K562 (cell line): ENCODE data around the gene MED16. TPM values are rescaled to one million over a fixed set of nuclear protein-coding genes. Genes with fewer than 3 reads are reported as not detected.

Experiments
- ATAC-seq: fragments of 200-7000 bp; cut with Tn5 transposase; 3 replicates; pipeline ENCODE4 v1.9.1; 2020; ENCODE audit warnings: moderate library complexity
- BruUV-seq: library from RNA; stranded (reverse); fragments of 400-500 nt; replicated peaks from 2 replicates; lab custom pipeline; 2021; lab: Mats Ljungman, UMichigan
- CTCF ChIA-PET: fragments of 300-600 bp; formaldehyde crosslinking; extraction: SDS; loops from one replicate; lab custom pipeline; 2021; ENCODE audit warnings: low intra/inter-chr PET ratio; lab: Yijun Ruan, JAX
- POLR2A ChIA-PET: fragments of 300-600, 350-650 bp; sonication (Branson Sonifier 250); formaldehyde crosslinking; extraction: SDS; loops from one replicate; lab custom pipeline; 2021; ENCODE audit warnings: antibody characterized with exemption, inconsistent platforms; lab: Yijun Ruan, JAX
- DNase-seq, 4 experiments: peaks; one replicate each; pipeline versions ENCODE4 v3.0.0 to v3.0.0-alpha.2; 2011 to 2018; ENCODE audit warnings: low spot score in 3 of 4, mixed read lengths in 3 of 4; ENCODE audit errors: extremely low read depth in 1 of 4
- FAIRE-seq: peaks from 2 replicates; lab custom pipeline; 2011; peaks lifted over from hg19 to GRCh38; lab: Jason Lieb, UNC
- H2AFZ ChIP-seq: 2 replicates; pipeline ENCODE4 v1.6.0; 2011; ENCODE audit warnings: low read depth, low read length, control low read depth, inconsistent platforms
- H3K27ac ChIP-seq: fragments of 200-600 bp; 3 replicates; pipeline ENCODE4 v1.8.0; 2011; ENCODE audit warnings: low read depth, mild to moderate bottlenecking, control low read depth, inconsistent platforms, low read length, moderate library complexity, mixed read lengths; ENCODE audit errors: extremely low read depth
- H3K27me3 ChIP-seq, 2 experiments: fragments of 300-600 bp in 1 of 2; 2 replicates in 1 of 2; 3 replicates in 1 of 2; pipeline versions ENCODE4 v1.6.0 to v1.8.0; 2011; ENCODE audit warnings: inconsistent platforms in 2 of 2, low read length in 2 of 2, mild to moderate bottlenecking in 1 of 2, mixed read lengths in 1 of 2, moderate library complexity in 1 of 2; ENCODE audit not compliant: control insufficient read depth in 2 of 2, insufficient read depth in 2 of 2
- H3K36me3 ChIP-seq: fragments of 300-600 bp; 3 replicates; pipeline ENCODE4 v1.8.0; 2011; ENCODE audit warnings: mild to moderate bottlenecking, low read length, inconsistent platforms; ENCODE audit not compliant: control insufficient read depth, insufficient read depth
- H3K4me1 ChIP-seq, 2 experiments: fragments of 200-600 bp in 1 of 2; replicated peaks in 1 of 2; 2 replicates in 1 of 2; 3 replicates in 1 of 2; pipeline versions ENCODE4 v1.5.1 to v1.8.0; 2011; ENCODE audit warnings: inconsistent platforms in 2 of 2, low read length in 2 of 2, mild to moderate bottlenecking in 1 of 2, mixed read lengths in 1 of 2, moderate library complexity in 1 of 2; ENCODE audit not compliant: control insufficient read depth in 2 of 2, insufficient read depth in 2 of 2
- H3K4me2 ChIP-seq: 2 replicates; pipeline ENCODE4 v1.6.1; 2011; ENCODE audit warnings: low read length, control low read depth, inconsistent platforms, mixed read lengths; ENCODE audit not compliant: insufficient read depth
- H3K4me3 ChIP-seq: fragments of 200-600 bp; sonication (generic), shearing (Covaris generic); 2 replicates; pipeline ENCODE4 v1.5.1; 2016; ENCODE audit warnings: control low read depth, inconsistent platforms
- H3K79me2 ChIP-seq: fragments of 200-600 bp; 3 replicates; pipeline ENCODE4 v1.8.0; 2011; ENCODE audit warnings: low read length, inconsistent platforms; ENCODE audit not compliant: control insufficient read depth, insufficient read depth
- H3K9ac ChIP-seq, 2 experiments: 2 replicates each; pipeline versions ENCODE4 v1.6.0 to v1.6.1; 2011; ENCODE audit warnings: low read depth in 2 of 2, low read length in 2 of 2, control low read depth in 1 of 2, inconsistent platforms in 1 of 2, mild to moderate bottlenecking in 1 of 2, mixed read lengths in 1 of 2; ENCODE audit not compliant: insufficient read depth in 1 of 2
- H3K9me1 ChIP-seq: one replicate; pipeline ENCODE4 v1.6.0; 2011; ENCODE audit warnings: inconsistent platforms, mild to moderate bottlenecking, low read length, moderate library complexity; ENCODE audit not compliant: control insufficient read depth, insufficient read depth
- H3K9me3 ChIP-seq: replicated peaks from 2 replicates; pipeline ENCODE4 v1.5.1; 2011; ENCODE audit warnings: low read depth, low read length, inconsistent platforms; ENCODE audit not compliant: control insufficient read depth, insufficient read depth
- H4K20me1 ChIP-seq: replicated peaks from 2 replicates; pipeline ENCODE4 v1.6.1; 2011; ENCODE audit warnings: low read length, inconsistent platforms, mixed read lengths; ENCODE audit not compliant: control insufficient read depth, insufficient read depth
- E2F3 ChIP-seq: fragments of 250-450 bp; sonication (Bioruptor Pico); IDR thresholded peaks from 2 replicates; pipeline ENCODE4 v1.4.0; 2020; ENCODE audit warnings: mild to moderate bottlenecking
- ESRRB ChIP-seq: fragments of 250-450 bp; sonication (Bioruptor Pico); IDR thresholded peaks from 2 replicates; pipeline ENCODE4 v1.5.0; 2020; ENCODE audit warnings: mild to moderate bottlenecking, moderate library complexity, borderline replicate concordance
- FOXO4 ChIP-seq: fragments of 450-650 bp; formaldehyde crosslinking; IDR thresholded peaks from 2 replicates; pipeline ENCODE4 v1.4.0; 2020; ENCODE audit warnings: mild to moderate bottlenecking, moderate library complexity
- HIVEP1 ChIP-seq: fragments of 250-450 bp; sonication (Bioruptor Pico); IDR thresholded peaks from 2 replicates; pipeline ENCODE4 v1.4.0; 2020; ENCODE audit warnings: mild to moderate bottlenecking
- KDM4B ChIP-seq, 2 experiments: fragments of 450-650 bp in 1 of 2; sonication (generic) in 1 of 2; IDR thresholded peaks; 2 replicates each; pipeline ENCODE4 v1.6.1; 2016 to 2017; ENCODE audit warnings: borderline replicate concordance in 2 of 2, antibody characterized with exemption in 1 of 2, low read depth in 1 of 2, mild to moderate bottlenecking in 1 of 2
- LEF1 ChIP-seq: fragments of 450-650 bp; IDR thresholded peaks from 2 replicates; pipeline ENCODE4 v1.6.1; 2016; ENCODE audit warnings: mild to moderate bottlenecking
- NR0B1 ChIP-seq: fragments of 450-650 bp; IDR thresholded peaks from one replicate; pipeline ENCODE4 v1.6.1; 2018; ENCODE audit warnings: mild to moderate bottlenecking, moderate library complexity; ENCODE audit not compliant: partially characterized antibody
- NR2C1 ChIP-seq, 2 experiments: fragments of 450-650 bp; IDR thresholded peaks; 2 replicates each; pipeline ENCODE4 v1.6.1; 2017; ENCODE audit warnings: mild to moderate bottlenecking in 2 of 2, antibody characterized with exemption in 1 of 2, inconsistent platforms in 1 of 2, missing compliant biosample characterization in 1 of 2, missing genetic modification characterization in 1 of 2
- POU5F1 ChIP-seq: fragments of 150-350 bp; IDR thresholded peaks from 2 replicates; pipeline ENCODE4 v1.6.1; 2014; ENCODE audit warnings: borderline replicate concordance, low read length, low read depth, mild to moderate bottlenecking; ENCODE audit not compliant: partially characterized antibody
- PTTG1 ChIP-seq: fragments of 450-650 bp; IDR thresholded peaks from 2 replicates; pipeline ENCODE4 v1.6.1; 2016; ENCODE audit warnings: low read depth, mild to moderate bottlenecking, missing genetic modification characterization, missing compliant biosample characterization
- SLC30A9 ChIP-seq: fragments of 250-450 bp; sonication (Bioruptor Pico); IDR thresholded peaks from 2 replicates; pipeline ENCODE4 v1.8.0; 2022; ENCODE audit warnings: mild to moderate bottlenecking, moderate library complexity
- ZNF146 ChIP-seq: IDR thresholded peaks from one replicate; pipeline ENCODE4 v1.6.1; 2018; ENCODE audit warnings: missing compliant biosample characterization; ENCODE audit not compliant: unreplicated experiment
- ZNF551 ChIP-seq: fragments of 250-450 bp; sonication (Bioruptor Pico); IDR thresholded peaks from 2 replicates; pipeline ENCODE4 v1.5.0; 2021; ENCODE audit warnings: mild to moderate bottlenecking, moderate library complexity
- ZNF586 ChIP-seq: fragments of 450-650 bp; formaldehyde crosslinking; conservative IDR thresholded peaks from 2 replicates; pipeline ENCODE4 v1.4.0; 2020; ENCODE audit warnings: mild to moderate bottlenecking, moderate library complexity
- ZNF589 ChIP-seq: fragments of 200-800 bp; sonication (Bioruptor generic); IDR thresholded peaks from 2 replicates; pipeline ENCODE4 v1.6.1; 2016; ENCODE audit warnings: low read depth, missing genetic modification characterization, missing compliant biosample characterization
- ZNF695 ChIP-seq: fragments of 450-650 bp; formaldehyde crosslinking; IDR thresholded peaks from 2 replicates; pipeline ENCODE4 v1.4.0; 2020; ENCODE audit warnings: mild to moderate bottlenecking, moderate library complexity
- ZSCAN32 ChIP-seq: fragments of 450-650 bp; formaldehyde crosslinking; IDR thresholded peaks from 2 replicates; pipeline ENCODE4 v1.4.0; 2020; ENCODE audit warnings: mild to moderate bottlenecking, moderate library complexity
- WGBS: fragments of 100-300 bp; shearing (Covaris generic); methylation state at CpG from one replicate; pipeline ENCODE4 v1.1.6; 2016; ENCODE audit warnings: low coverage, mixed read lengths; ENCODE audit not compliant: insufficient coverage; ENCODE audit errors: missing lambda C conversion rate; 5-methylcytosine and 5-hydroxymethylcytosine counted together
- in situ Hi-C: fragments of 300-500 bp; cut with MboI; formaldehyde crosslinking; loops from 4 replicates; pipeline ENCODE4 v1.15.0; 2018; ENCODE audit warnings: inconsistent platforms, mixed read lengths
- intact Hi-C: fragments of 100-400 bp; cut with micrococcal nuclease; formaldehyde crosslinking; loops from 2 replicates; pipeline ENCODE4 v1.14.2; 2022
- polyA plus RNA-seq, 8 experiments: library from polyadenylated mRNA; depleted of rRNA in 4 of 8; stranded (reverse) in 5 of 8; unstranded in 3 of 8; fragments of >200 nt; fragmentation: Nextera tagmentation in 2 of 8; fragmentation: Illumina TruSeq in 1 of 8; extraction: Ambion mirVana in 2 of 8; extraction: Trizol in 1 of 8; gene quantifications; 2 replicates each; pipeline versions ENCODE4 v1.2.1 to v1.2.3, GENCODE V29; 2011 to 2014; ENCODE audit warnings: inconsistent platforms in 1 of 8, missing spikeins in 1 of 8
- total RNA-seq, 7 experiments: library from RNA; depleted of rRNA in 6 of 7; stranded (reverse); fragments of >200 nt in 6 of 7; fragmentation: Illumina TruSeq in 2 of 7; extraction: Trizol in 2 of 7; gene quantifications; 2 replicates each; pipeline versions ENCODE4 v1.2.1 to v1.2.3, GENCODE V29; 2011 to 2021; ENCODE audit warnings: low replicate concordance in 1 of 7
- TF ChIP-seq, protein P1 (sequence below): fragments of 250-450 bp; sonication (Bioruptor Pico); IDR thresholded peaks from 2 replicates; pipeline ENCODE4 v1.5.0; 2021; ENCODE audit warnings: mild to moderate bottlenecking, borderline replicate concordance

MED16 gene
- total and polyA plus RNA-seq, 9 of the 15 experiments (the other 6 are each of a cell fraction or from before 2014, with no cell fraction given): 0.89 to 59.9 (median 8.6) TPM

DNA sequence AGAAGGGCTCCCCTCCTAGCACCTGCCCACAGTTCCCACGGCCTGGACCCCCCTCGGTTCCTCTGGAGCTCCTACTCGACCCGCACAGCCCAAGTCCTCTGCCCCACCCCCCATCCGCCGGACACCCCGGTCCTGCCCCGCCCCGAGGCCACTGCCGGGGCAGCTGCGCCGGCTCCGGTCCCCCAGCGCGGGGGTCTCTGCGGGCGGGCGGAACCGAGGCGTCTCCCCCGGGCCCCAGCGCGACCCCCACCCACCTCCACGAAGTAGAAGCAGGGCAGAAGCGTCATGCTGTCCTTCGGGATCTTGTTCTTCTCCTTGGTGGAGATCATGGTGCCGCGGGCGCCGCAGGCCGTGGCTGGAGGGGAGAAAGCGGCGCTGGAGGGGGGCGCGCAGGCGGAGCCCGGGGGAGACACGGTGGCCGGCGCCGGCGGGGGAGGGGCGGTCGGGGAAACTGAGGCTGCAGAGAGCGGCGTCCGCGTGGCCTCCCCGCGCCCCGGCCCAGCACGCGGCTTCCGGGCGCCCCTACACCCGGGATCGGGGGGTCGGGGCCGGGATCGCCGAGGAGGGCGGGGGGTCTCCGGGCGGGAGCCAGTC, 71.7 kb downstream of the MED16 start:
- Histone ChIP-seq H3K27ac (peak overlapping the region; percentile 83), H3K4me1 (peaks cover 15 to 67% of the 10 kb centered on the region in 2 experiments), H4K20me1 (no peaks in the 10 kb centered on the region), H3K9me3 (no peaks in the 10 kb centered on the region), H3K36me3 (no peaks in the 10 kb centered on the region), H3K9me1 (no peaks in the 10 kb centered on the region), H3K4me3 (peak overlapping the region; percentile 85), H3K27me3 (no peaks in the 10 kb centered on the region), H2AFZ (peak overlapping the region; percentile 51), H3K4me2 (peak overlapping the region; percentile 71; the same call in 1 of the 2 replicates), H3K9ac (peak overlapping the region; percentile 62 to 93), H3K79me2 (peaks cover 22% of the 10 kb centered on the region; the same call in 2 of the 3 replicates)
- CTCF ChIA-PET: no interaction called here
- peak; percentile 65 to 85 (median 84) for DNase-seq
- WGBS: under 1% methylated on average over 22 of the region's 64 CpGs
- intact Hi-C loops (no loop called here), in situ Hi-C loops (no loop called here)
- no peak for FAIRE-seq
- POLR2A ChIA-PET: interaction anchor here (1.0 kb wide), 2 partner anchors 14 to 23 kb away, joined by 3 to 4 read pairs; no protein-coding TSS in a partner anchor
- ATAC-seq: peak; percentile 75
- no TSS peak for BruUV-seq
- TF ChIP-seq SLC30A9 (CRISPR knock-in tag): no peak
- TF ChIP-seq, protein P1, sequence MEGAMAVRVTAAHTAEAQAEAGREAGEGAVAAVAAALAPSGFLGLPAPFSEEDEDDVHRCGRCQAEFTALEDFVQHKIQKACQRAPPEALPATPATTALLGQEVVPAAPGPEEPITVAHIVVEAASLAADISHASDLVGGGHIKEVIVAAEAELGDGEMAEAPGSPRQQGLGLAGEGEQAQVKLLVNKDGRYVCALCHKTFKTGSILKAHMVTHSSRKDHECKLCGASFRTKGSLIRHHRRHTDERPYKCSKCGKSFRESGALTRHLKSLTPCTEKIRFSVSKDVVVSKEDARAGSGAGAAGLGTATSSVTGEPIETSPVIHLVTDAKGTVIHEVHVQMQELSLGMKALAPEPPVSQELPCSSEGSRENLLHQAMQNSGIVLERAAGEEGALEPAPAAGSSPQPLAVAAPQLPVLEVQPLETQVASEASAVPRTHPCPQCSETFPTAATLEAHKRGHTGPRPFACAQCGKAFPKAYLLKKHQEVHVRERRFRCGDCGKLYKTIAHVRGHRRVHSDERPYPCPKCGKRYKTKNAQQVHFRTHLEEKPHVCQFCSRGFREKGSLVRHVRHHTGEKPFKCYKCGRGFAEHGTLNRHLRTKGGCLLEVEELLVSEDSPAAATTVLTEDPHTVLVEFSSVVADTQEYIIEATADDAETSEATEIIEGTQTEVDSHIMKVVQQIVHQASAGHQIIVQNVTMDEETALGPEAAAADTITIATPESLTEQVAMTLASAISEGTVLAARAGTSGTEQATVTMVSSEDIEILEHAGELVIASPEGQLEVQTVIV (CRISPR knock-in tag): no peak
- TF ChIP-seq ZNF586 (CRISPR knock-in tag): no peak
- no peak for TF ChIP-seq PTTG1 (tag)
- no peak for TF ChIP-seq ZNF146 (CRISPR knock-in tag)
- no peak for TF ChIP-seq NR0B1
- TF ChIP-seq ZNF551 (CRISPR knock-in tag): no peak
- TF ChIP-seq HIVEP1 (CRISPR knock-in tag): no peak
- no peak for TF ChIP-seq ZSCAN32 (CRISPR knock-in tag)
- no peak for TF ChIP-seq FOXO4
- TF ChIP-seq E2F3 (CRISPR knock-in tag): no peak
- no peak for TF ChIP-seq ZNF695 (CRISPR knock-in tag)
- TF ChIP-seq ZNF589: no peak
- TF ChIP-seq ESRRB (CRISPR knock-in tag): no peak
- TF ChIP-seq NR2C1 (IDR thresholded peaks at IDR 0.05): no peak
- no peak for TF ChIP-seq NR2C1 (tag; IDR thresholded peaks at IDR 0.05)
- no peak for TF ChIP-seq KDM4B (IDR thresholded peaks at IDR 0.05; ENCODE audit: borderline replicate concordance in 2 of 2, low read depth in 1 of 2)
- no peak for TF ChIP-seq POU5F1
- no peak for TF ChIP-seq LEF1
